Suppressor macrophage treated with lipopolysaccharide for 4 hours (primary cell): Measurements from ENCODE around the gene NUDT6.
"Not testable (repeated sequence)": the region's sequence is repeated elsewhere in the genome, so short reads cannot be mapped to it uniquely, and the experiment has no call there.

ENCODE experiments used
- DNase-seq: peaks from one replicate; pipeline ENCODE4 v3.0.0-alpha.2; 2020

The NUDT6 gene

DNA sequence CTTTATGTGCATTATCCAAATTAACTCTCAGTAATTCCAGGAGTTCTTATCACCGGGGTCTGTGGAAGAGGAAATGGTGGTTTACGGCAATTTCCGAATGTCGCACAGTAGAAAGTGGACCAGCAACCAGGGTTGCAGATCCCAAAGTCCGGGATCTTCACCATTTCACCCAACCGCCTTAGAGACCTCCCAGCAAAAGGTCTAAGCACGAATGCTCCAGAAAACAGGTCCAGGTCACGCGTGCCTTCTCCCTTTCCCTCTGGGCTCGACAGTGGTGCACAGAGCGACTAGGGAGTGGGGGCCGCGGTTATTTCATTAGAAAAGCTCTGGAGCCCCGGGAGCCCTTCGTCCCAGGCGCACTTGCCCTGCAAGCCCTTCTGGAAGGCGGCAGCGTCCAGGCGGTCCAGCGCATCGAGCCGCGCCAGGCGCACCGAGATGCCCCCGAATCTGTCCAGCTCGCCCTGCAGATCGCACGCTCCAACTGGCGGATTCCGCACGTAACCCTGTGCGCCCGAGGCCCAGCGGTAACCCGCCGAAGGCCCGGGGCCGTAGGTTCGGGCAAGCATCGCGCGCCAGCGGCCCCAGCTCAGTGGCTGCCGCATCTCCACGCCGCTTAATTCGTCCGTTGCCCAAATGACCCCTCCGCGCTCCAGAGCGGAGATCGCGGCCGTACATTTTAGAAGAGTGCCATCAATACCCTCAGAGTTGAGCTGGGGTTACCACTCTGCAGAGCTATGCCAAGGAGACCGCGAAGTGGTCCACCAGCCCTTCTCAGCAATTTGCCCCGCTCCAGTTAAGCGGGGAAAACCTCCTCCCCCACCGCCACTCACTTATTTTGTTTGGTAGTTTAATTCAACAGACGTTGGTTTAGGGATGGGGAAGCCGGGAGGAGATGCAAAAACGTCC is at the start of gene NUDT6:
TSS of gene NUDT6 (minus strand) at position 627 of the 906 bp plus-strand sequence. CDS start at position 602, 25 bp downstream.
- peak; percentile 59 for DNase-seq

DNA sequence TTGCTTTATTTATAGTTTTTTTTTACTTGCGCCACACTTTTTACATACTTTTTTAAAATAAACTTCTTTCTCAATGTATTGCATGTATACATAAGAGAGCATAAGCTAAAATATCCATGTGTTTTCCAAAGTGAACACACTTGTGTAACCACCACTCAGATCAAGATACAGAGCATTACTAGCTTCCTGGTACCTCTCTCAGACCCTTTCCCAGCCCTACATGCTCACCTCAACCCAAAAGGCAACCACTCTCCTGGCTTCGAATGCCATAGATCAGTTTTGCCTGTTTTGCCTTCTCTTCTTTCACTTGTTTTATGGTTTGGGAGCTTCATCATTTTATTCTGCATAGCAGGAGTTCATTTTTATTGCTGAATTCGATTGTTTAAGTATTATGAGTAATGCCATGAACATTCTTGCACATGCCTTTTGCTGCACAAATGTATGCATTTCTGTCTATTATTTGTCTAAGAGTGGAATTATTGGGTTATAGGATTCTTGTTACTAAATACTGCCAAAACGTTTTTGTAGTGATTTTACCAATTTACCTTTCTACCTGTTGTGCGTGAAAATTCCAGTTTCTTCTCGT is 45.9 kb upstream of the NUDT6 start:
- no peak for DNase-seq

DNA sequence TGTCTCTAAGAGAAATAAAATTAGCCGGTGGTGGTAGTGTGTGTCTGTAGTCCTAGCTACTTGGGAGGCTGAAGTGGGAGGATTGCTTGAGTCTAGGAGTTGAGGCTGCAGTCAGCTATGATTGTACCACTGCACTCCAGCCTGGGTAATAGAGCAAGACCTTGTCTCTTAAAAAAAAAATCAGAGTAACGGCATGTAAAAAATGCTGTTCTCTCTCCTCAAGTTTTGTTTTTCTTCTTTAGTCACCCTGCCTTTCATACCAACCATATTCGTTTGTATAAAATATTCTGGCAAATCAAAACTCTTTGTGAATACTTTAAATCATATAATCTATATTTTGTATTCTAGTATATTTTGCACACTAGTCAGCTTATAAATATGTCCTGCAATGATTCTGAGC is 44.8 kb upstream of the NUDT6 start:
- no peak for DNase-seq

DNA sequence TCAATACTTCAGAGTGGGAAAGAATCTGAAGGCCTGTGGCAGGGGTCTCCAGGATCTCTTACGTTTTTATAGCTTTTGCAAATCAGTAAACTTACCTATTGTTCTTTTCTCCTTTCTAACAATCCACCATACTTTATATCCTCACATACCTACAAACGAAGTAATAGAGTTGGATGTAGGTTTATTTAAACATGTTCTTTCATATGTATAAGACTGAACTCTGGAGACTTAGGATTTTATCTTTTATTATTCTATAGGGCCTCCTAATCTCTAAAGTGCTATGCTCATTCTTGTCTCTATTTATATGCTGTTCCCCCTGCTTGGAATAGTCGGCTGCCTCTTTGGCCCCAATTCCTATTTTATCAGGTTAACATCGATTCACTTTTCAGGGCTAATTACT is 43.8 kb upstream of the NUDT6 start:
- no peak for DNase-seq

- peak; percentile 40 for DNase-seq
Observed at GRCh38 chr4:122963216-122963615, 40.8 kb upstream of the NUDT6 start.

GRCh38 chr4:122960611-122961000 is 38.2 kb upstream of the NUDT6 start:
- no peak for DNase-seq

- DNase-seq, result no peak
Observed at GRCh38 chr4:122959981-122960610, 37.7 kb upstream of the NUDT6 start.

GRCh38 chr4:122959441-122959840 is 37.0 kb upstream of the NUDT6 start:
- DNase-seq, result no peak

- no peak for DNase-seq
Observed at GRCh38 chr4:122958505-122958904, 36.1 kb upstream of the NUDT6 start.

GRCh38 chr4:122953924-122954323 is 31.5 kb upstream of the NUDT6 start:
- no peak for DNase-seq

- no peak for DNase-seq
Observed at GRCh38 chr4:122952028-122952427, 29.6 kb upstream of the NUDT6 start.

DNA sequence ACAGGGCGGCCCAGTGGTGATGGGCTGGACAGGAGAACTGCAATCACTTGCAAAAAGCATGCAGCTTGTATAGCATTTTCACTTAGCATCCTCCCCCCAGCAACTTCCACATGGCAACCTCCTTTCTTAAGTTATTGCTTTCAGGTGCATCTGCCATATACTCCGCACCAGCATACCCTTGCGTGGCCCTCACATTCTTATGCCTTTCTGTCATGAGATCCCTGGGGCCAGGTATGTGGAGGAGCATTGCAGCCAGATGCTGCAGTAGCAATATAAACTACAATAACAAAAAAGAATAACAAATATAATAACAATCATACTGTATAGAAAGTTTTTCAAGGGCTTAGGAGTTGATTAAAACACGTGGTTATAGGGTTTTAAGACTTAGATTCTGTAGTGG is 26.3 kb upstream of the NUDT6 start:
- no peak for DNase-seq

- DNase-seq, result no peak
Observed at GRCh38 chr4:122946142-122946541, 23.7 kb upstream of the NUDT6 start.

GRCh38 chr4:122945136-122945535 is 22.7 kb upstream of the NUDT6 start:
- DNase-seq, result not testable (repeated sequence)

DNA sequence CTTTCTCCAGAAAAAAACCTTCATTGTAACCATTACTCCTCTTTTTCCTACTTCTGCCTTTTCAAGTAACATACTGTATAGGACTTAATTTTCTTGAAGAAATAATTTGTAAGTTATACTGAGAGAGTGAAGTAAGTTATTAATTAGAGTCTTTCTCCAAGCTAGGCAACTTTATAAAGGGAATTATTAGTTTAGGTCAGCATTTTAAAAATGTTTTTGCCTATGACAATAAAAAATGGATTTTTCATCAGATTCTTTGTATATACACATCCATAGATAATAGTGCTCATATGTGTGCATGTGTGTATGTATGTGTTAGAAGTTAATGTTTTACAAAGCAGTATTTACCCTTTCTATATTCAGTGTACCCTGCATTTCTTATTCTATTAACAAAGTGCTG is 10.4 kb upstream of the NUDT6 start:
- DNase-seq, result no peak

GRCh38 chr4:122930862-122931261 is 8.5 kb upstream of the NUDT6 start:
- peak; percentile 48 for DNase-seq

GRCh38 chr4:122928930-122929329 is 6.5 kb upstream of the NUDT6 start:
- DNase-seq, result no peak

GRCh38 chr4:122922877-122923511 is 597 bp upstream of the NUDT6 start:
- peak; percentile 90 for DNase-seq

DNA sequence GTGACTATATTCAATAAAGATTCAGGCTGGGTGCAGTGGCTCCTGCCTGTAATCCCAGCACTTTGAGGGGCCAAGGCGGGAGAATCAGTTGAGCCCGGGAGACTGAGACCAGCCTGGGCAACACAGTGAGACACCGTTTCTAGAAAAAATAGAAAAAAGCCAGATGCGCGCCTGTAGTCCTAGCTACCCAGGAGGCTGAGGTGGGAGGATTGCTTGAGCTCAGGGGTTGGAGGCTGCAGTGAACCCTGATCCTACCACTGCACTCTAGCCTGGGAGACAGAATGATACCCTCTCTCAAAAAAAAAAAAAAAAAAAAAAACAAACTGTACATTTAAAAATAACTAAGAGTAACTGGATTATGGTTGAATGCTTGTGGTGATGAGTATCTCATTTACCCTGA is 1.1 kb downstream of the NUDT6 start:
- no peak for DNase-seq

GRCh38 chr4:122920473-122920872 is 1.9 kb downstream of the NUDT6 start:
- no peak for DNase-seq

DNA sequence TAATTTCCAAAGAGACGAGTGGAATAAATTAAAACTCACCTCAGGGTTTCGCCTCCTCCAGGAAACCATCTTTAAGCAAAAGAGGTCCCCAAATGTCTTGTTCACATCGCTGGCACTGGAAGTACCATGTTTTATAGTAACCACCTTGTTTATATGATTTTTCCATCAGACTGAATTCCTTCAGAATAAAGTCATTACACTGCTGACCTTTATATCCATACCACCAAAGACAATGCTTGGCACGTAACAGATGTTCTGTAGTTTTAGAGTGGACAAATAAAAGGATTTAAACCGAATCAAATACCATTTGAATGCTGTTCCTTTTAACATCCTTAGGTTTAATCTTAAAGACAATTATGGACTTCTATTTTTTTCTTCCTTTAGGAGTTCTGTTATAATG is 4.7 kb downstream of the NUDT6 start:
- DNase-seq, result no peak

GRCh38 chr4:122914938-122915337 is 7.5 kb downstream of the NUDT6 start:
- no peak for DNase-seq

GRCh38 chr4:122914292-122914904 is 8.0 kb downstream of the NUDT6 start:
- DNase-seq, result no peak
